ENCODE data around the gene FMO4. TPM values are rescaled to one million over a fixed set of nuclear protein-coding genes. Genes with fewer than 3 reads are reported as not detected.

FMO4 gene
- polyA plus RNA-seq (2013), result 5.8 TPM

- peak; percentile 99 for DNase-seq
- Histone ChIP-seq H3K27ac (ENCODE audit: insufficient read depth in 1 of 2, low read depth in 1 of 2, low read length in 2 of 2, poor library complexity in 1 of 2, severe bottlenecking in 2 of 2) (peak within 1 kb of the TSS; percentile 69 to 84), H3K36me3 (ENCODE audit: control insufficient read depth in 4 of 4, insufficient read depth in 4 of 4, low read length in 3 of 4) (peaks cover 0 to 2% (median 0%) of the 10 kb centered on the region in 4 experiments), H3K27me3 (replicated peaks in 2 of 5; ENCODE audit: control insufficient read depth in 4 of 5, insufficient read depth in 5 of 5, low read length in 4 of 5) (no peaks in the 10 kb centered on the region), H3K9me3 (ENCODE audit: control extremely low read depth in 1 of 5, control insufficient read depth in 4 of 5, insufficient read depth in 2 of 5, low read depth in 1 of 5, low read length in 4 of 5) (peaks cover 0 to 3% (median 0%) of the 10 kb centered on the region in 5 experiments), H3K4me1 (ENCODE audit: control extremely low read depth in 1 of 4, control insufficient read depth in 4 of 4, insufficient read depth in 4 of 4, low read length in 3 of 4) (peaks cover 0 to 10% (median 5%) of the 10 kb centered on the region in 4 experiments), H3K4me3 (ENCODE audit: control insufficient read depth in 1 of 7, extremely low read depth in 1 of 7, insufficient read depth in 4 of 7, low read depth in 2 of 7, low read length in 6 of 7) (peak within 1 kb of the TSS in 6 of 7 experiments; percentile 40 to 78 (median 56))
- ChIA-PET POLR2A (no interaction called here), CTCF (interaction anchor here (0.5 to 2.9 kb wide), 20 partner anchors 10 to 350 kb away, joined by 3 to 38 read pairs (median 4); partner anchors contain the start of gene FMO3)
- WGBS (ENCODE audit: insufficient coverage), result 0% methylated on average over 6 of the region's 10 CpGs
Observed at GRCh38 chr1:171313835-171314320, at the start of gene FMO4. Gene FMO4 (plus strand): TSS chr1:171314183. CDS start chr1:171319826, 5,643 bp downstream.

- H3K36me3 ChIP-seq (ENCODE audit: control insufficient read depth in 4 of 4, insufficient read depth in 4 of 4, low read length in 3 of 4), result no peaks in the 10 kb centered on the region
- H3K4me3 ChIP-seq (ENCODE audit: control insufficient read depth in 1 of 7, extremely low read depth in 1 of 7, insufficient read depth in 4 of 7, low read depth in 2 of 7, low read length in 6 of 7), result no peak overlapping the region
- H3K4me1 ChIP-seq (ENCODE audit: control extremely low read depth in 1 of 4, control insufficient read depth in 4 of 4, insufficient read depth in 4 of 4, low read length in 3 of 4), result no peaks in the 10 kb centered on the region
- DNase-seq, result no peak
- CTCF ChIA-PET, result no interaction called here
- H3K27me3 ChIP-seq (replicated peaks in 2 of 5; ENCODE audit: control insufficient read depth in 4 of 5, insufficient read depth in 5 of 5, low read length in 4 of 5), result no peaks in the 10 kb centered on the region
- no peak overlapping the region for H3K27ac ChIP-seq (ENCODE audit: insufficient read depth in 1 of 2, low read depth in 1 of 2, low read length in 2 of 2, poor library complexity in 1 of 2, severe bottlenecking in 2 of 2)
- no peaks in the 10 kb centered on the region for H3K9me3 ChIP-seq (ENCODE audit: control extremely low read depth in 1 of 5, control insufficient read depth in 4 of 5, insufficient read depth in 2 of 5, low read depth in 1 of 5, low read length in 4 of 5)
- POLR2A ChIA-PET, result no interaction called here
- WGBS (ENCODE audit: insufficient coverage), result no CpG with 5 or more reads among the region's 2 CpGs
Observed at GRCh38 chr1:171265686-171266085, 48.3 kb upstream of the FMO4 start.

- ChIA-PET CTCF (interaction anchor here (1.5 kb wide), 1 partner anchor 14 kb away, joined by 3 read pairs; no protein-coding TSS in a partner anchor), POLR2A (interaction anchor here (0.6 kb wide), 1 partner anchor 873 kb away, joined by 3 read pairs; no protein-coding TSS in a partner anchor)
- WGBS (ENCODE audit: insufficient coverage), result 89% methylated on average over 2 of the region's 4 CpGs
- Histone ChIP-seq H3K27me3 (replicated peaks in 2 of 5; ENCODE audit: control insufficient read depth in 4 of 5, insufficient read depth in 5 of 5, low read length in 4 of 5) (no peaks in the 10 kb centered on the region), H3K4me1 (ENCODE audit: control extremely low read depth in 1 of 4, control insufficient read depth in 4 of 4, insufficient read depth in 4 of 4, low read length in 3 of 4) (no peaks in the 10 kb centered on the region), H3K4me3 (ENCODE audit: control insufficient read depth in 1 of 7, extremely low read depth in 1 of 7, insufficient read depth in 4 of 7, low read depth in 2 of 7, low read length in 6 of 7) (no peak overlapping the region), H3K36me3 (ENCODE audit: control insufficient read depth in 4 of 4, insufficient read depth in 4 of 4, low read length in 3 of 4) (no peaks in the 10 kb centered on the region), H3K27ac (ENCODE audit: insufficient read depth in 1 of 2, low read depth in 1 of 2, low read length in 2 of 2, poor library complexity in 1 of 2, severe bottlenecking in 2 of 2) (no peak overlapping the region), H3K9me3 (ENCODE audit: control extremely low read depth in 1 of 5, control insufficient read depth in 4 of 5, insufficient read depth in 2 of 5, low read depth in 1 of 5, low read length in 4 of 5) (peaks cover 0 to 2% (median 0%) of the 10 kb centered on the region in 5 experiments)
- DNase-seq, result no peak
Observed at GRCh38 chr1:171266930-171267329, 47.1 kb upstream of the FMO4 start.

- Histone ChIP-seq H3K9me3 (ENCODE audit: control extremely low read depth in 1 of 5, control insufficient read depth in 4 of 5, insufficient read depth in 2 of 5, low read depth in 1 of 5, low read length in 4 of 5) (peaks cover 0 to 3% (median 0%) of the 10 kb centered on the region in 5 experiments), H3K27me3 (replicated peaks in 2 of 5; ENCODE audit: control insufficient read depth in 4 of 5, insufficient read depth in 5 of 5, low read length in 4 of 5) (no peaks in the 10 kb centered on the region), H3K27ac (ENCODE audit: insufficient read depth in 1 of 2, low read depth in 1 of 2, low read length in 2 of 2, poor library complexity in 1 of 2, severe bottlenecking in 2 of 2) (no peak overlapping the region), H3K36me3 (ENCODE audit: control insufficient read depth in 4 of 4, insufficient read depth in 4 of 4, low read length in 3 of 4) (no peaks in the 10 kb centered on the region), H3K4me1 (ENCODE audit: control extremely low read depth in 1 of 4, control insufficient read depth in 4 of 4, insufficient read depth in 4 of 4, low read length in 3 of 4) (no peaks in the 10 kb centered on the region), H3K4me3 (ENCODE audit: control insufficient read depth in 1 of 7, extremely low read depth in 1 of 7, insufficient read depth in 4 of 7, low read depth in 2 of 7, low read length in 6 of 7) (no peak overlapping the region)
- WGBS (ENCODE audit: insufficient coverage), result no CpG with 5 or more reads among the region's 1 CpG
- POLR2A ChIA-PET, result interaction anchor here (0.6 kb wide), 1 partner anchor 873 kb away, joined by 3 read pairs; no protein-coding TSS in a partner anchor
- DNase-seq, result no peak
- CTCF ChIA-PET, result interaction anchor here (1.5 kb wide), 1 partner anchor 14 kb away, joined by 3 read pairs; no protein-coding TSS in a partner anchor
Observed at GRCh38 chr1:171267391-171267790, 46.6 kb upstream of the FMO4 start.

GRCh38 chr1:171270806-171271205, 43.2 kb upstream of the FMO4 start:
- CTCF ChIA-PET, result no interaction called here
- no peak for DNase-seq
- H3K4me1 ChIP-seq (ENCODE audit: control extremely low read depth in 1 of 4, control insufficient read depth in 4 of 4, insufficient read depth in 4 of 4, low read length in 3 of 4), result no peaks in the 10 kb centered on the region
- no peaks in the 10 kb centered on the region for H3K27me3 ChIP-seq (replicated peaks in 2 of 5; ENCODE audit: control insufficient read depth in 4 of 5, insufficient read depth in 5 of 5, low read length in 4 of 5)
- H3K27ac ChIP-seq (ENCODE audit: insufficient read depth in 1 of 2, low read depth in 1 of 2, low read length in 2 of 2, poor library complexity in 1 of 2, severe bottlenecking in 2 of 2), result no peak overlapping the region
- H3K36me3 ChIP-seq (ENCODE audit: control insufficient read depth in 4 of 4, insufficient read depth in 4 of 4, low read length in 3 of 4), result no peaks in the 10 kb centered on the region
- WGBS (ENCODE audit: insufficient coverage), result 100% methylated on average over 2 of the region's 2 CpGs
- peaks cover 0 to 3% (median 0%) of the 10 kb centered on the region in 5 experiments for H3K9me3 ChIP-seq (ENCODE audit: control extremely low read depth in 1 of 5, control insufficient read depth in 4 of 5, insufficient read depth in 2 of 5, low read depth in 1 of 5, low read length in 4 of 5)
- H3K4me3 ChIP-seq (ENCODE audit: control insufficient read depth in 1 of 7, extremely low read depth in 1 of 7, insufficient read depth in 4 of 7, low read depth in 2 of 7, low read length in 6 of 7), result no peak overlapping the region
- POLR2A ChIA-PET, result no interaction called here

- Histone ChIP-seq H3K4me1 (ENCODE audit: control extremely low read depth in 1 of 4, control insufficient read depth in 4 of 4, insufficient read depth in 4 of 4, low read length in 3 of 4) (peaks cover 0 to 4% (median 1%) of the 10 kb centered on the region in 4 experiments), H3K36me3 (ENCODE audit: control insufficient read depth in 4 of 4, insufficient read depth in 4 of 4, low read length in 3 of 4) (no peaks in the 10 kb centered on the region), H3K27me3 (replicated peaks in 2 of 5; ENCODE audit: control insufficient read depth in 4 of 5, insufficient read depth in 5 of 5, low read length in 4 of 5) (no peaks in the 10 kb centered on the region), H3K27ac (ENCODE audit: insufficient read depth in 1 of 2, low read depth in 1 of 2, low read length in 2 of 2, poor library complexity in 1 of 2, severe bottlenecking in 2 of 2) (no peak overlapping the region), H3K4me3 (ENCODE audit: control insufficient read depth in 1 of 7, extremely low read depth in 1 of 7, insufficient read depth in 4 of 7, low read depth in 2 of 7, low read length in 6 of 7) (no peak overlapping the region), H3K9me3 (ENCODE audit: control extremely low read depth in 1 of 5, control insufficient read depth in 4 of 5, insufficient read depth in 2 of 5, low read depth in 1 of 5, low read length in 4 of 5) (no peaks in the 10 kb centered on the region)
- WGBS (ENCODE audit: insufficient coverage), result 100% methylated on average over 1 of the region's 2 CpGs
- ChIA-PET POLR2A (no interaction called here), CTCF (interaction anchor here (1.1 kb wide), 2 partner anchors 8 to 36 kb away, joined by 3 read pairs; no protein-coding TSS in a partner anchor)
- no peak for DNase-seq
Observed at GRCh38 chr1:171277534-171277933, 36.4 kb upstream of the FMO4 start.

GRCh38 chr1:171279234-171279633, 34.7 kb upstream of the FMO4 start:
- DNase-seq, result no peak
- Histone ChIP-seq H3K9me3 (ENCODE audit: control extremely low read depth in 1 of 5, control insufficient read depth in 4 of 5, insufficient read depth in 2 of 5, low read depth in 1 of 5, low read length in 4 of 5) (no peaks in the 10 kb centered on the region), H3K36me3 (ENCODE audit: control insufficient read depth in 4 of 4, insufficient read depth in 4 of 4, low read length in 3 of 4) (no peaks in the 10 kb centered on the region), H3K27ac (ENCODE audit: insufficient read depth in 1 of 2, low read depth in 1 of 2, low read length in 2 of 2, poor library complexity in 1 of 2, severe bottlenecking in 2 of 2) (no peak overlapping the region), H3K4me1 (ENCODE audit: control extremely low read depth in 1 of 4, control insufficient read depth in 4 of 4, insufficient read depth in 4 of 4, low read length in 3 of 4) (peaks cover 0 to 4% (median 1%) of the 10 kb centered on the region in 4 experiments), H3K27me3 (replicated peaks in 2 of 5; ENCODE audit: control insufficient read depth in 4 of 5, insufficient read depth in 5 of 5, low read length in 4 of 5) (no peaks in the 10 kb centered on the region), H3K4me3 (ENCODE audit: control insufficient read depth in 1 of 7, extremely low read depth in 1 of 7, insufficient read depth in 4 of 7, low read depth in 2 of 7, low read length in 6 of 7) (no peak overlapping the region)
- ChIA-PET CTCF (interaction anchor here (0.6 kb wide), 1 partner anchor 885 kb away, joined by 3 read pairs; no protein-coding TSS in a partner anchor), POLR2A (no interaction called here)
- WGBS (ENCODE audit: insufficient coverage), result 100% methylated on average over 1 of the region's 2 CpGs

All from common myeloid progenitor, CD34-positive (primary cell).